Vagina (tissue), 2 donors: Measurements from ENCODE around the gene PTPRM.

ENCODE experiments used
- POLR2A ChIP-seq, 2 donors: fragments of 450-650 bp; IDR thresholded peaks; one replicate each; pipeline ENCODE4 v1.6.1; 2017; ENCODE audit warnings: antibody characterized with exemption in 2 of 2, mild to moderate bottlenecking in 2 of 2, moderate library complexity in 2 of 2
- TF ChIP-seq, protein P1 (sequence below), 3 experiments: fragments of 450-650 bp in 2 of 3; fragments of 200-600 bp in 1 of 3; sonication (generic) in 1 of 3; IDR thresholded peaks; one replicate each; pipeline ENCODE4 v1.5.1; 2017 to 2019; ENCODE audit warnings: antibody characterized with exemption in 3 of 3, mild to moderate bottlenecking in 2 of 3, moderate library complexity in 2 of 3

DNA sequence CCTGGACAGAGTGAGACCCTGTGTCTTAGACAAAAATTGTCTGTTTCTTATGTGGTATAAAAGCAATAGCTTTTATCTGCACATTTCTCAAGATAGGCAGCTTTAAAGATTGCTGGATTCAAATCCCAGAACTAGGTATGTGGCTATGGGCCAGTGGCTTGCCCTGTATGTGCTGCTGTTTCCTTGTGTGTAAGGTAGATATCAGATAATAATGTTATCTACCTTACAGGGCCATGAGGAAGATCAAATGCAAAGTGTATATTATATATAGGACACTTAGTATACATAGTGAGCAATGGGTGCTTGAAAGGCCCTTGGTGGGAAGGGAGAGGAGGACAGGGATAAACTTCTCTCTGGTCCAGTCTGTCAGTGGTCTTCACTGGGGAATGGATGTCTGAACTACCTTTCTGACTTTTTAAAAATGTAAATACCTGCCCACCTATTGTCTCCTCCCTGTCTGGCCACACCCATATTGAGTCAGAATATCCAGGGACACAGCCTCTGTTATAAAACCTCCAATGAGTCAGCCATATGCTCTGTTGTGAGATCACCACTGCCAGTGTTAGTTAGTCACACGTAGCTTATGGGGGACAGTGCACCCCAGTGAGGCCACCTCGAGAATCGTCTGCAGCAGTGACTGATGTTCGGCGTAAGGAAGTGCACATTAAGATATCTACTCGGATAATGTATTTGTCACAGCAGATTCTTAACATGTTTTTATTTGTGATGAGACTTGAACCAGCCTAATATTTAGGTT is 383.4 kb downstream of the PTPRM start:
- TF ChIP-seq, protein P1, sequence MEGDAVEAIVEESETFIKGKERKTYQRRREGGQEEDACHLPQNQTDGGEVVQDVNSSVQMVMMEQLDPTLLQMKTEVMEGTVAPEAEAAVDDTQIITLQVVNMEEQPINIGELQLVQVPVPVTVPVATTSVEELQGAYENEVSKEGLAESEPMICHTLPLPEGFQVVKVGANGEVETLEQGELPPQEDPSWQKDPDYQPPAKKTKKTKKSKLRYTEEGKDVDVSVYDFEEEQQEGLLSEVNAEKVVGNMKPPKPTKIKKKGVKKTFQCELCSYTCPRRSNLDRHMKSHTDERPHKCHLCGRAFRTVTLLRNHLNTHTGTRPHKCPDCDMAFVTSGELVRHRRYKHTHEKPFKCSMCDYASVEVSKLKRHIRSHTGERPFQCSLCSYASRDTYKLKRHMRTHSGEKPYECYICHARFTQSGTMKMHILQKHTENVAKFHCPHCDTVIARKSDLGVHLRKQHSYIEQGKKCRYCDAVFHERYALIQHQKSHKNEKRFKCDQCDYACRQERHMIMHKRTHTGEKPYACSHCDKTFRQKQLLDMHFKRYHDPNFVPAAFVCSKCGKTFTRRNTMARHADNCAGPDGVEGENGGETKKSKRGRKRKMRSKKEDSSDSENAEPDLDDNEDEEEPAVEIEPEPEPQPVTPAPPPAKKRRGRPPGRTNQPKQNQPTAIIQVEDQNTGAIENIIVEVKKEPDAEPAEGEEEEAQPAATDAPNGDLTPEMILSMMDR (IDR thresholded peaks at IDR 0.05), result no peak
- no peak for TF ChIP-seq POLR2A (IDR thresholded peaks at IDR 0.05)
